Measurements from ENCODE around the gene SLC2A4RG.
"Not testable (repeated sequence)": the region's sequence is repeated elsewhere in the genome, so short reads cannot be mapped to it uniquely, and the experiment has no call there.

Gene SLC2A4RG

DNA sequence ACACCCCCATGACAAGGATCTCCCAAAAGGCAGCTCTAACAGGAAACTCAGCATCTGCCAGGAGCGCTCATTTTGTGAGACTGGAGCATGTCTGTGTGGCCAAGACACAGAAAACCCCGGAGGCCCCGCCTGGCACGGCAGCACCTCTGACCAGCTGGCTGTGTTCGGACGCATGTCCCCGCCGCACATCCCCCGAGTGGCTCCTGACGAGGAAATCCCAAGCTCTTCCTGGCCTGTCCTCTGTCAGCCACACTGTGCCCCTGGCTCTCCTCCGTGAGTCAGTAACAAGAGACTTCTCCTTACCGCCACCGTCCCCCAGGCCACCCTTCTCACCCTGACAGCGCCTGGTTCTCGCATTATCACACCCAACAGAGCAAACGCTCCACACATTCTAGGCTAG is 14.4 kb downstream of the SLC2A4RG start:
- DNase-seq (ENCODE audit: low spot score) = no peak

DNA sequence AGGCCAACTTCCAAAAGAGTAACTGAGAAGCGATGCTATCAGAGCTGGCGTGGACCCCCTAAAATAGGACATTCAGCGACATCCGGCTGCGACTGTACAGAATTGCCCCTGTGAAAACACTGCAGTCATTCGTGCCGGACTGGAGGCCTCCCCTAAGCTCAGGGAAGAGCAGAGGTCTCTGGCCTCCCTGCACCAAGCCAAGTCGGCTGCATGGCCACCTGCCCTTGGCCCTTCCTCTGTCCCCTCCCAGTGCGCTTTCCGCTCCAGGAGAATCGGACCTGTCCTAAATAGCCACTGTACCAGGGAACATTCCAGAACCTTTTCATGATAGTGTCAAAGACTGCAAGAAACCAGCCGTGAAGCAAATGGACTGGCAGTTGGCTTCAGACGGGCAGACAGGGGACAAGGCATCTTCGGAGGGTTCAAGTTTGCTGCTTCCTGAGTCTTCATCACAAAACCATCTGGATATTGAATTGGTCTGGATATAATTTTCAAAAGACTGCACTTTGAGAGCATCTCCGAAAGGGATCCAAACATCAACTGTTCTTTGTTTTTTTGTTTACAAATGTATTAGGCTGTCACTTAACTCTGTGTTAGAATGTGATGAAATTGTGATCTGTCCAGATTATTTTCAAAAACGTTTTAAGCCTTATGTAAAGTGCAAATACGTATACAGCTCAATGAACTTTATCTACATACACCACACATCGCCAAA is 16.5 kb downstream of the SLC2A4RG start:
- no peak for DNase-seq (ENCODE audit: low spot score)

DNA sequence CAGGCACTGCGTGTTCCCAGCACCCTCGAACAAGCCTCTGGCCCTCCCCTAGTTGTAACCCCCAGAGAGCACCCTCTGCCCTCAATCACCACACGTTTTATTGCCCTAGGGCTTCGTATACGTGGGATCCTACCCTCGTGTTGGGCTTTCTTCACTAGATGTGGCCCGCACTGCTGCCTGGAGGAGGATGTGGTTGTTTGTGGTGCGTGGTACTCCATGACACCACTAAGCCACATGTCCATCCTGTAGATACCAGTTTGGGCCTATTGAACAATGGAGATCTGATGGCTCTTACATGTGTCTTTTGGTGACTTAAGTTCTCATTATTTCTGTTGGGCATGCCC is 17.0 kb downstream of the SLC2A4RG start:
- DNase-seq (ENCODE audit: low spot score) = no peak

DNA sequence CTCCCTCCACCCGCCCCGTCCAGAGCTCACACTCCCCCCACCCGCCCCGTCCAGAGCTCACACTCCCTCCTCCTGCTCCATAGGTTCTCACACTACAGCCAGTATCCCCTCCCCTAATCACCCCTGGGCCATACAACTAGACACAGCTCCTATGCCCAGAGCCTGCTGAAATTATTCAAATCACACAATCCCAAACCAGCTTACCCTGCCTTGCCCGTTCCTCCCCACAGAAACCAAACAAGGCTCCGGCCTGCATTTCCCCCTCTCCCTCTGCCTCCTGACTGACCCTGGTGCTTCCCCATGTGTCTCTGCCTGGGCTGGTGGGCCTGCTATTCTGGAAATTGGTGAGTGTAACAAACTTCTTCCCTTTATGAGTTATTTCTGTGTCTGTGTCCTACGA is 18.6 kb downstream of the SLC2A4RG start:
- no peak for DNase-seq (ENCODE audit: low spot score)

DNA sequence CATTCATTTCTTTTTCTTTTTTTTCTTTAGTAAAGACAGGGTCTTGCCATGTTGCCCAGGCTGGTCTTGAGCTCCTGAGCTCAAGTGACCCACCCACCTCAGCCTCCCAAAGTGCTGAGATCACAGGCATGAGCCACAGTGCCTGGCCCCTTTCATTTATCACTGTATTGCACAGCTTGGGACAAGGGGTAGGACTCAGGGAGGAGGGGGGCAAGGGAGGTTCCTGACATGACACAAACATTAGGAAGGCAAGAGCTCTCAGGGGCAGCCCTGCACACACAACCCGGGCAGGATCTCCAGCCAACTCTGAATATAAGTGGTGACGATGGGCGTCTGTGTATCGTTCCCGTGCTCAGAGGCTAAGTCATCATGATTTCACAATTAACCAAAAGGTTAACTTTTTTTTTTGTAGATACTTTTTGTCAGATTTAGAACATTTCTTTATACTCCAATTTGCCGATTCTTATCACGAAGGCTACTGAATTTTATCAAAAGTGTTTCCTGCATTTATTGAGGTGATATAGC is 19.9 kb downstream of the SLC2A4RG start:
- no peak for DNase-seq (ENCODE audit: low spot score)

DNA sequence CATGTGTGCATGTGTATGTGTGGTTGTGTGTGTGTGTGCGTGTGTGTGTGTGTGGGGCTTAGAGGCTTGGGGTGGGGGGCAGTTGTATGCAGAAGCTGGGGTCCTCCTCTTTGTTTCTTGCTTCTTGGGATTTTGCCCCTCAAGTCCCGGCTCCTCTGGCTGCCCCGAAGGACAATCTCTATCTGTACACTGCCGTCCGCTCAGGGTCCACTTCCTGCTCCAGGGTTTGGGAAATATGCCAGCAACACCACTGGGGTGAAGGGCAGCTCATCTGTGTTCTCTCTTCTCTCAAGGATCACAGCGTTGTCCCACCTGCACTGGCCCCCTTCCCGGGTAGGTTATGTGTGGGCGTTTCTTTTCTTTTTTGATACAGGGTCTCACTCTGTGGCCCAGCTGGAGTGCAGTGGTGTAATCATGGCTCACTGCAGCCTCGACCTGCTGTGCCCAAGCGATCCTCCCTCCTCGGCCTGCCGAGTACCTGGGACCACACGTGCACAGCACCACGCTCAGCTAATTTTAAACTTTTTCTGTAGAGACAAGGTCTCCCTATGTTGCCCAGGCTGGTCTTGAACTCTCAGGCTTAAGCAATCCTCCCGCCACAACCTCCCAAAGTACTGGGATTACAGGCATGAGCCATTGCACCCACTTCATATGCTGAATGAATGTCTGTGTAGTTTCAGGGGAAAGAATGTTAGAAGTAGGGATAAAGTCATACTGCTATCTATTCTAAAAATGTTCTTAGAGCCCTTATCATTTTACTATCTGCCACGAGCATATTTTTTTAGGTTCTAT is 25.7 kb downstream of the SLC2A4RG start:
- DNase-seq (ENCODE audit: low spot score) = no peak

DNA sequence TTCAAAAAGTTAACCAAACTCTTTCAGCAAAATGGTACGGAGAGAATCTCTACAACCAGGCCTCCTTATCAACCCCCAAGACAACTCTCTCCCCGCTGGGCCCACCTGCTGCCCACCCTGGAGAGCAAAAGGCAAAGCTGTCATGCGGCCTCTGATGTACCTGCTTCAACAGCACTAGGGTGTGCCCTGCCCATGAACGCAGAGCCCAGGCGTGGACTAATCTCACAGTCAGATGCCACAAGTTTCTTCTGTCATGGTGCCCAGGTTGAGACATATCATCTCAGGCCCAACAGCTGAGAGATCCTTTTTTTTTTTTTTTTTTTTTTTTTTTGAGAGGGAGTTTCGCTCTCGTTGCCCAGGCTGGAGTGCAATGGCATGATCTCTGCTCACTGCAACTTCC is 26.3 kb downstream of the SLC2A4RG start:
- DNase-seq (ENCODE audit: low spot score) = no peak

DNA sequence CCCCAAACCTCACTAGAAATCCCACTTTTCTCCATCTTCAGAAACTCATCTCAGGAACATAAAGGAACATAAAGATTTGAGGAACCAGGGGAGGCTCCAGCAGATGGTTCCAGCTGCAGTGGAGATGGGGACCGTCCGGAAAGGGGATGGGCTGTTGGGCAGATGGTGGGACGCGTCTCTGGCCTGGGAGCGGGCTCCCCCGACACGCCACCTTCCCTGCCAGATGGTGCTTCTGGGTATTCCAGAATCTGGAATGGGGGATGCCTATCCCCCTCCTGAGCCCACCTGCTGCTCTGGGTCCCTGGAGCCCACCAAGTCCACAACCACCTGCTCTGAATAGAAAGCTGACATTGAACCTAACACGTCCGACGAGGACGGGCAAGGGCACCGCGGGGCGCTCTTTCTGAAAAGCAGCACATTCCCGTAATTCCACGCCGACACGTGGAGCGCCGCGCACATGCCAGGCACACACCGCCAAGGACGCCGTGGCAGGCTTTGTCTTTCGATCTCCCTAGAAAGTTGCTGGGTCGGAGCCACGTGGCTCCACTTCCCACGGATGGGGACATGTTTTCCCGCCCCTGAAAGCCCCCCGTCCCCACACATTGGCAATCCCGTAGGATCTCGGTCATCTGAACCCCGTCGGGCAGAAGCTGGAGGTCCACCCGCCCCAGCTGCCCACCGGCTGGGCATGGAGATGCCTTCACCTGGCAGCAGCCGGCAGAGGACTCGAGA is 27.3 kb downstream of the SLC2A4RG start:
- no peak for DNase-seq (ENCODE audit: low spot score)

DNA sequence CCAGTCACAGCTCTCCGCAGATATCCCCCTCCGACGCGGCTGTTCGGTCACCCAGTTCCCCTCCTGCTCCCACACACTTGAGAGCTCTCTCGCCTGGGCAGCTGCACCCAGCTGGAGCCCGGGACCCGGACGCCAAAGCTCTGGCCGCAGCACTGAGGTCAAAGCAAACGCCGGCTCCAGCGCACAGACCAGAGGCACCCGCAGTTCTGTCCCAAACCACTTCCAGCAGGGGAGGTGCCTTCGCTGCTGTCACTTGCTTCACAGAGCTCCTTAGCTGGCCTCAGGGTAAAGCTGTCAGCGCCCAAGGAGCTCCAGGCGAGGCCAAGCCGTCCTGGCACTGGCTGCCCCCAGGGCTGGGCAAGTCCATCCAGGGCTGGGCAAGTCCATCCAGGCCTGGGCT is 27.9 kb downstream of the SLC2A4RG start:
- DNase-seq (ENCODE audit: low spot score) = no peak

DNA sequence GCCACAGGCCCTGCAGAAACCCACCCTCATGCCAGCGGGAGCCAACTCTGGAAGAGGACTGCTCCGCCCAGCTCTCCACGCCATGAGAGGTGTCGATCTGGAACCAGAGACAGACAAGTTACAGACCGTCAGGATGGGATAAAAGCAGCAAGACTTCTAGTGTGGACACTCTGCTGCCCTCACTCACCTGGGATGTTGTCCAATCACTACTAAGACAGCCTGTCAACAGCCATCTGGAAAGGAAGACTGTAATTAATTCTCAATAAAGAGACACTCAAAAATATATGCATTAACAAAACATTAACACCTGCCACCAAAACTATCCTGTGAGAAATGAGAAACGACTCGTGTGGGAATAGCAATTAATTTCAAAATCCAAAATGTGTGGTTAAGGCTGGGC is 28.3 kb downstream of the SLC2A4RG start:
- no peak for DNase-seq (ENCODE audit: low spot score)

DNA sequence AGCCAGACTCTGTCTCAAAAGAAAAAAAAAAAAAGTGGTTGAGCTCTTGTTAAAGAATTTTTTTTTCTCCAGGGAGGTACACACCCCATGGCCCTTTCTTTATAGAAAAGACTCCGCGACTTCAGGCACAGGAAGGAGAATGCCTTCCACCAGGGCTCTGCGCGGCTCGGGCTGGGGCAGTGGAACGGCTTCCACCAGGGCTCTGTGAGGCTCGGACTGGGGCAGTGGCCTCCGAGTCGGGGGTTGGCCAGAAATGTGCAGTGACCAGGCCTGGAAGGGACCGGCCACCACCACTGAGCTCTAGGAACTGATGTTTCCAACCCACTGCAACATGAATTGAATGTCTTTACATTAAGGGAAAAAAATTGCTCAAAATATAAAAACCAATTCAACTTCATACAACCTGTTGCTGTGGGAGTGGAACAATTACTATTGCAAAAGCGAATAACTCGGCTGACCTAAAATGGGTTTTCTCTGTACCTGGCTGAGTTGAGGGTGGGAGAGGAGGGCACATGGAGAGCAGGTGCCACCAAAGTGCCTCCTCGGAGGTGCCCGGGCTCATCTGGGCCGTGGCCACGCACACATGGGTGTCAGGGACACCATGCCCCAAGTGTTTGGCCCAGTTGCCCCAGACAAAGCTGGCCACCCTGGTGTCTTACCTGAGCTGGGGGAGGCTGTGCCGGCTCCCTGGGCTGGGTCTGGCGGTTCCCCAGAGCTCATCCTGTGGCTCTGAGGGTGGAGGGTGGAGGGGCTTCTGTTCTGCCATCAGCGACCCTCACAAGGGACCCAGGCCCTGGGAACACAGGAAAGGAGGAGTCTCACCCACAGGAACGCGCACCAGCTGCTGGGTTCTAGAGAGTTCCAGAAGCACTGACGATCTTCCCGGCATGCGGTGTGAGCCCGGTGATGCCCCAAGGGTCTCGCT is 29.3 kb downstream of the SLC2A4RG start:
- no peak for DNase-seq (ENCODE audit: low spot score)

DNA sequence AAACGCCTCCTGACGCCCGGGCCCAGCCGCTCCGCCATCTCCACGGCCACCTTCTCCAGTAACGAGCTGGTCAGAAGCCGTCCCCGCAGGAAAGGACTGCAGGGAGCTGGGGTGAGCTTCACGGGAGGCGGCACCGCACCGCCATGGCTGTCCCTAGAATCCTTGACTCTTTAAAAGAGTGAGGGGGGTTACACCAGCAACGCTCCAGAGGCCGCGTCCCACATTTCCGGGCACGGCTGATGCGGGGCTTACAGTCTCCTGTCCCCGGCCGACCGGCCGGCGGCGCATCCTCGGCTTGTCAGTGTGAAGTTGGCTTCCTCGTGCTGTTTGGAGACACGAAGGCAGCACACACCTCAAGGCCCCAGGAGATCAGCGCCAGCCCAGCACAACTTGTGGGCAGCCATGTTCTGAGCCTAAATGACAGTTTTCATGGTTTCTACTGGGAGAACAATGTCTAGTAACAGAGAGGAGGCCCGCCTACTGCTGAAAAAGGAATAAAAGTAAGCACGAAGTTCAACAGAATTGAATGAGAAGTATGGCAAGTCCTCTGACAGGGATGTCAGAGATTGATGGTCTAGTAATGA is 30.4 kb downstream of the SLC2A4RG start:
- no peak for DNase-seq (ENCODE audit: low spot score)

DNA sequence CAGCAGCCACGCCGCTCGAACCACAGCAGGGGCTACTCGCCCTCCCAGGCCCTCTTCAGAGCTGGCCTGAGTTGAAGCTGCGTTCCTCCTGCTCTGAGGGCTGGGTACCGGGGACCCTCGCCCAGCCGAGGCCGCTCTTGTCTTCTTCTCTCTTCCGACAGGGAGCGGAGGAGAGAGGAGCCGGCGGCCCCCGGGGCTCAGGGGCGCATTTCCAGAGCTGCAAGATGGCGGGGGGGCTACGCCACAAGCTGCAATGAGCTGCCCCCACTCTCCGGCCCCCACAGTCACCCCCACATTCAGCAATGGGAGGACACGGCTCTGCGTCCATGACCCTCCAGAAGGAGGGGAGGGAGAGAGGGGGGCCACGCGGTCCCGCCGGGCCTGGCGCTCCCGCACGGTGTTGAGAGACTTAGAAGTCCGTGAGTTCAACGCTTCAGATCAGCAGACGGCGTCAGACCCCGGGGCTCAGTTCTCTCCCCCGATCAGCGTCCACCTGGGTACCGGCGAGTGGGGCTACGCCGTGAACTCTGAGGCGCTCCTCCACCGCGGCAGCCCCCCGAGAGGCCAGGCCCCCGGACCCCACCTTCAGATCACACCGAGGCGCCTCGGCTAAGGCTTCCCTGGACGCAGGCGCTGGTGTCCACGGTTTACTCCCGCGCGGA is 31.6 kb downstream of the SLC2A4RG start:
- DNase-seq (ENCODE audit: low spot score) = no peak

DNA sequence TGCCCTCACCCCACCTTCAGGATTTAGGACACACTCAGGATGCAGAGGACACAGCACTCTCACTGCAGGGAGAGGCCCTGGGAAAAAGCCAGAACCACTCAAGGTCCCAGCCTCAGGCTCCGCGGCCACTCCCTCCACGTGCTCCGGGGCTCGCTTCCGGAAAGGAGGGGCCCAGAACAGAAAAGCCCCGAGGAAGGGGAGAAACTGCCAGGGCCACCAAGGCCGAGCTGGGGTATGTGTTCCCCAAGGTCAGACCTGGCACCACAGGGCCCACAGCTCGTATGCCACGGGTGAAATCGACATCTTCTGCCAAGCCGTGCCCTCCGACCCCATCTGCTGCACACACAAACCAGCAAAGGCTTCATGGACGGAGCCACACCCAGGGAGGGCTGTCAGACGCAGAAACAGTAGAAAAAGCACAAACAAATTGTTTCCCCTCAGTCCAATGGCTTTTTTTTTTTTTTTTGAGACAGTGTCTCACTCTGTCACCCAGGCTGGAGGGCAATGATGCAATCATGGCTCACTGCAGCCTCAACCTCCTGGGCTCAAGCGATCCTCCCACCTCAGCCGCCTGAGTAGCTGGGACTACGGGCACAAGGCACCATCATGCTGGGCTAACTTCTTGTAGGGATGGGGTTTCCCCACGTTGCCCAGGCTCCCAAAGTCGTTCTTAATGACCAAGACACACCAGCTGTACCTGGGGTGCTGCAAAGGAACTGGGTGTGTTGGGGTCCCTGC is 33.4 kb downstream of the SLC2A4RG start:
- no peak for DNase-seq (ENCODE audit: low spot score)

DNA sequence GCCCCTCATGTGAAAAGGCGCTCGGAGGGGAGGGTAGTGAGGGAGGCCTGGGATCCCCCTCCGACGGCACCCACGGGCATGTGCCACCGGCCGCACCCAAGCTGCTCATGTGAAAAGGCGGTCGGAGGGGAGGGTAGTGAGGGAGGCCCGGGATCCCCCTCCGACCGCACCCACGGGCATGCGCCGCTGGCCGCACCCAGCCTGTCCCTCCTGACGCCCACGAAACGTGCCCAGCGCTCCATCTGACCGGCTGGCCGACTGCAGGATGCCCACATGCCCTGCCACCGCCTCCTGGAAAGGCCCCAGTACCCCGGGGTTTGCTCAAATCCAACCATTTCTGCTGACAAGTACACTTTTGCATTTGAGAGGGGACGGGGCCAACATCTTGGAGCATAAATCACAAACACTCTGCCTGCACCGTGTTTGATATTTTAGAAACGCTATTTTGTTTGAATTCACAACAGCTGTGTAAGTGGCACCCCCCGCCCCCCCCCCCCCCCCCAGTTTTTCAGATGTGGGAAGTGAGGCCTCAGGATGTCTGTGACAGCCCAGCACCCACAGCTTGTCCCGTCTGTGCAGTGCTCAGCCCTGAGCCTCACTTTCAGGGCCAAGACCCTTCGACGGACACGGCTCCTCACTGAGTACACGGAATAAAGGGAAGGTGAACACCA is 34.1 kb downstream of the SLC2A4RG start:
- DNase-seq (ENCODE audit: low spot score) = no peak

DNA sequence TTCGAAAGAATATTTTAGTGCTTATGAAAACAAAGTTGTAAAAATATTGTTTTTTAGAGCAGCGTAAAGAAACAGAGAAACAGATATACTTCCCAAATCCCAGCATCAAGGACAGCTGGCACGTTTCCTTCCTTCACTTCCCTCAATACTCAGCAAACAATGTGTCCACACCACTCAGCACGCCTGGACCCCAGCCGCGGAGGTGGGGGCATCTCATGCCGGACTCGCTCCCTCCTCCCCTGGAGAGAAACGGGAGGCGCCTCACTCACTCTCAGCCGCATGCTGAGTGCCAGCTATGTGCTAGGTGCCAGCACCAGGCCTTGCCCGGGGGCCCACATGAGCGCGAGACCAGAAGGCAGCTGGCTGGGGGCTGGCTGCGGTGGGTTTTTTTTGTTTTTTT is 34.7 kb downstream of the SLC2A4RG start:
- DNase-seq (ENCODE audit: low spot score) = peak; percentile 22

DNA sequence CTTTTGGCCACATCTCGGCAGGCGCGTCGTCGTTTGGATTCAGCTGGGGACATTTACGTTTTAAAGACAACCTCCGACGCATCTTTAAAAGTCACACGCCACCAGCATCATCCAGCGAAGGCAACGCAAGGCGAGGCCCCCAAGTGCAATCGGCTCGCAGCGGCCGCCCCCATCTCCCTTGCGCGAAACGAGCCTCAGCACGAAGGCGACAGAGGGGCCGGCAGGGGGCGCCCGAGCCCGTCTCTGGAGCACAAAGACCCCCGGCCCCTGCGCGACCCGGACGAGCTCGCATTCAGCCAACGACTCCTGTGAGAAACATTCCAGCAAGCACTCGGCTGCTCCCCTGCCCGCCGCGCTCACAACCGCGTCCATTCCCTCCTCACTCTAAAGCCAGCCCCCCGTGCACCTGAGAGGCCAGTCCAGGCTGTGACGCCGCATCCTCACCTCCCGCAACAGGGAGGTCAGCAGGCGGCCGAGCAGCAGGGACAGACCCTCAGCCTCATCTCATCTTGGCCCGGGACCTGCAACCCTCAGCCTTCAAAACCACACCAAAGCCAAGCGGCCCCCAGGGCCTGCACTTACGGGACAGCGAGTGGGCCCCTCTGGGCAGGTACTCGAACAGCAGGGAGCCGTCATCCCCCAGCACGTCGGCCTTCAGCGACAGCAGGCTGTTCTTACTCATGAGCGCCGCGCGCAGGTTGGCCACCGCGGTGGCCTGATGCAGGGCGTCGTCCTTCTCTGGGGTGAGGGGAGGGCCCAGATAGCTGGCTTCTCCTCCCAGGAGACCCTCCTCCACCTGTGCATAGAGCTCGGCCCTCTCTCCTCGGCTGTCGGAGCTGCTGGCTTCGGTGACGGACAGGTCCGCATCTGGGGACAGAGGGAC is 35.8 kb downstream of the SLC2A4RG start:
- peak; percentile 46 for DNase-seq (ENCODE audit: low spot score)

DNA sequence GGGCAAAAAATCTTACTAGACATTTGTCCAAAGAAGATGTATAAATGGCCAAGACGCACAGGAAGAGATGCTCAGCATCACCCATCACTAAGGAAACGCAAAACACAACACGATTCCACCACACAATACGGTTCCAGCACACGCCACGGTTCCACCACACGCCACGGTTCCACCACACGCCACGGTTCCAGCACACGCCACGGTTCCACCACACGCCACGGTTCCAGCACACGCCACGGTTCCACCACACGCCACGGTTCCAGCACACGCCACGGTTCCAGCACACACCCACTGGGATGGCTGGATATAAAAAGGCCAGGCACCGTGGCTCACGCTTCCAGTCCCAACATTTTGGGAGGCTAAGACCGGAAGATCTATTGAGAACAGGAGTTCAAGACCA is 37.3 kb downstream of the SLC2A4RG start:
- DNase-seq (ENCODE audit: low spot score) = not testable (repeated sequence)

DNA sequence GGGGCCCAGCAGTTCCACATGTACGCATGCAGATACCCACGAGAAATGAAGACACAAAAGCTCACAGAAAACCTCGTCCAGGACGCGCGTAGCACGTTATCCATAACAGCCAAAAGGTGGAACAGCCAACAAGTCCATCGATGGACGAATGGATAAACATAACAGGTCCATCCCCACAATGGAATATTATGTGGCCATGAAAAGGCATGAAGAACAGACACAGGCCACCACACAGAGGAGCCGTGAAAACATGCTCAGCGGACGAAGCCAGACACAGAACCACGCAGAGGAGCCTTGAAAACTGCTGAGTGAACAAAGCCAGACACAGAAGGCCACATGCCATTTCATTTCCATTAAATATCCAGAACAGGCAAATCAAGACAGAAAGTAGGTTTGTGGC is 38.0 kb downstream of the SLC2A4RG start:
- no peak for DNase-seq (ENCODE audit: low spot score)
